ENCODE data around the gene GPR75. TPM values are rescaled to one million over a fixed set of nuclear protein-coding genes. Genes with fewer than 3 reads are reported as not detected.

GPR75 gene
- total and polyA plus RNA-seq, 2 experiments from 2014 or later = 0.34 to 4.1 TPM

DNA sequence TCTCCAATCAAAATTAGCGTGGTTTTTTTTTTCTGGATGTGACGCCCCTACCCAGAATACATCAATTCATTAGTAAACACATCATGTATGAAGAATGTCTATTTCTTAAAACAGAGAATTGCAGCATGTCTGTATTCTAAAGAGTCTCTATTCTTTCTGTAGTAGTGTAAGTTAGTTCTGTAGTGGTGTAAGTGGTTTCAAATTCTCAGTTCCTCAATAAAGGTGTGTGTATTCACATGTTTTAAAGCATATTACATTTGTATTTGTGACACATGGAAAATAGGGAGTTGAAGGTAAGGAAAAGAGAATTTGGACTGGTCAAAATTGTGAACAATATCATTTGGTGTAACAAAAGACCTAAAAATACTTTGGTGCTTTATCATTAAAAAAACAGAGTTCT lies 8.0 kb upstream of the GPR75 start:
- no peak for ATAC-seq
- Histone ChIP-seq H3K27ac (ENCODE audit: low read depth) (no peak overlapping the region), H3K36me3 (ENCODE audit: insufficient read depth) (peaks cover 29% of the 10 kb centered on the region; the same call in 1 of the 2 replicates), H3K4me1 (ENCODE audit: insufficient read depth) (no peaks in the 10 kb centered on the region), H3K9me2 (ENCODE audit: insufficient read depth) (no peaks in the 10 kb centered on the region), H3F3A (replicated peaks; ENCODE audit: low read depth) (no peaks in the 10 kb centered on the region; the same call in 1 of the 2 replicates), H3K79me2 (replicated peaks; ENCODE audit: insufficient read depth) (no peaks in the 10 kb centered on the region; the same call in 1 of the 2 replicates), H2AFZ (no peak overlapping the region), H4K20me1 (replicated peaks; ENCODE audit: insufficient read depth) (no peaks in the 10 kb centered on the region), H3K27me3 (ENCODE audit: insufficient read depth) (no peaks in the 10 kb centered on the region), H3K4me2 (no peak overlapping the region), H3K4me3 (no peak overlapping the region)
- no peaks in the 10 kb centered on the region for H3K4me1 Mint-ChIP-seq
- TF ChIP-seq STAT1 (IDR thresholded peaks at IDR 0.05; ENCODE audit: unreplicated experiment) (no peak), EZH2 (IDR thresholded peaks at IDR 0.05; ENCODE audit: low read depth, unreplicated experiment) (no peak), EZH2phosphoT487 (IDR thresholded peaks at IDR 0.05; ENCODE audit: unreplicated experiment) (no peak), NANOG (IDR thresholded peaks at IDR 0.05; ENCODE audit: borderline replicate concordance) (no peak), ZNF331 (CRISPR knock-in tag; IDR thresholded peaks at IDR 0.05; ENCODE audit: low read depth) (no peak)
- TF ChIP-seq, protein P1, sequence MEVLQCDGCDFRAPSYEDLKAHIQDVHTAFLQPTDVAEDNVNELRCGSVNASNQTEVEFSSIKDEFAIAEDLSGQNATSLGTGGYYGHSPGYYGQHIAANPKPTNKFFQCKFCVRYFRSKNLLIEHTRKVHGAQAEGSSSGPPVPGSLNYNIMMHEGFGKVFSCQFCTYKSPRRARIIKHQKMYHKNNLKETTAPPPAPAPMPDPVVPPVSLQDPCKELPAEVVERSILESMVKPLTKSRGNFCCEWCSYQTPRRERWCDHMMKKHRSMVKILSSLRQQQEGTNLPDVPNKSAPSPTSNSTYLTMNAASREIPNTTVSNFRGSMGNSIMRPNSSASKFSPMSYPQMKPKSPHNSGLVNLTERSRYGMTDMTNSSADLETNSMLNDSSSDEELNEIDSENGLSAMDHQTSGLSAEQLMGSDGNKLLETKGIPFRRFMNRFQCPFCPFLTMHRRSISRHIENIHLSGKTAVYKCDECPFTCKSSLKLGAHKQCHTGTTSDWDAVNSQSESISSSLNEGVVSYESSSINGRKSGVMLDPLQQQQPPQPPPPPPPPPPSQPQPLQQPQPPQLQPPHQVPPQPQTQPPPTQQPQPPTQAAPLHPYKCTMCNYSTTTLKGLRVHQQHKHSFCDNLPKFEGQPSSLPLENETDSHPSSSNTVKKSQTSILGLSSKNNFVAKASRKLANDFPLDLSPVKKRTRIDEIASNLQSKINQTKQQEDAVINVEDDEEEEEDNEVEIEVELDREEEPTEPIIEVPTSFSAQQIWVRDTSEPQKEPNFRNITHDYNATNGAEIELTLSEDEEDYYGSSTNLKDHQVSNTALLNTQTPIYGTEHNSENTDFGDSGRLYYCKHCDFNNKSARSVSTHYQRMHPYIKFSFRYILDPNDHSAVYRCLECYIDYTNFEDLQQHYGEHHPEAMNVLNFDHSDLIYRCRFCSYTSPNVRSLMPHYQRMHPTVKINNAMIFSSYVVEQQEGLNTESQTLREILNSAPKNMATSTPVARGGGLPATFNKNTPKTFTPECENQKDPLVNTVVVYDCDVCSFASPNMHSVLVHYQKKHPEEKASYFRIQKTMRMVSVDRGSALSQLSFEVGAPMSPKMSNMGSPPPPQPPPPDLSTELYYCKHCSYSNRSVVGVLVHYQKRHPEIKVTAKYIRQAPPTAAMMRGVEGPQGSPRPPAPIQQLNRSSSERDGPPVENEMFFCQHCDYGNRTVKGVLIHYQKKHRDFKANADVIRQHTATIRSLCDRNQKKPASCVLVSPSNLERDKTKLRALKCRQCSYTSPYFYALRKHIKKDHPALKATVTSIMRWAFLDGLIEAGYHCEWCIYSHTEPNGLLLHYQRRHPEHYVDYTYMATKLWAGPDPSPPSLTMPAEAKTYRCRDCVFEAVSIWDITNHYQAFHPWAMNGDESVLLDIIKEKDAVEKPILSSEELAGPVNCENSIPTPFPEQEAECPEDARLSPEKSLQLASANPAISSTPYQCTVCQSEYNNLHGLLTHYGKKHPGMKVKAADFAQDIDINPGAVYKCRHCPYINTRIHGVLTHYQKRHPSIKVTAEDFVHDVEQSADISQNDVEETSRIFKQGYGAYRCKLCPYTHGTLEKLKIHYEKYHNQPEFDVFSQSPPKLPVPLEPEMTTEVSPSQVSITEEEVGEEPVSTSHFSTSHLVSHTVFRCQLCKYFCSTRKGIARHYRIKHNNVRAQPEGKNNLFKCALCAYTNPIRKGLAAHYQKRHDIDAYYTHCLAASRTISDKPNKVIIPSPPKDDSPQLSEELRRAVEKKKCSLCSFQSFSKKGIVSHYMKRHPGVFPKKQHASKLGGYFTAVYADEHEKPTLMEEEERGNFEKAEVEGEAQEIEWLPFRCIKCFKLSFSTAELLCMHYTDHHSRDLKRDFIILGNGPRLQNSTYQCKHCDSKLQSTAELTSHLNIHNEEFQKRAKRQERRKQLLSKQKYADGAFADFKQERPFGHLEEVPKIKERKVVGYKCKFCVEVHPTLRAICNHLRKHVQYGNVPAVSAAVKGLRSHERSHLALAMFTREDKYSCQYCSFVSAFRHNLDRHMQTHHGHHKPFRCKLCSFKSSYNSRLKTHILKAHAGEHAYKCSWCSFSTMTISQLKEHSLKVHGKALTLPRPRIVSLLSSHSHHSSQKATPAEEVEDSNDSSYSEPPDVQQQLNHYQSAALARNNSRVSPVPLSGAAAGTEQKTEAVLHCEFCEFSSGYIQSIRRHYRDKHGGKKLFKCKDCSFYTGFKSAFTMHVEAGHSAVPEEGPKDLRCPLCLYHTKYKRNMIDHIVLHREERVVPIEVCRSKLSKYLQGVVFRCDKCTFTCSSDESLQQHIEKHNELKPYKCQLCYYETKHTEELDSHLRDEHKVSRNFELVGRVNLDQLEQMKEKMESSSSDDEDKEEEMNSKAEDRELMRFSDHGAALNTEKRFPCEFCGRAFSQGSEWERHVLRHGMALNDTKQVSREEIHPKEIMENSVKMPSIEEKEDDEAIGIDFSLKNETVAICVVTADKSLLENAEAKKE (CRISPR knock-in tag; IDR thresholded peaks at IDR 0.05) = no peak
- TF ChIP-seq, protein P2, sequence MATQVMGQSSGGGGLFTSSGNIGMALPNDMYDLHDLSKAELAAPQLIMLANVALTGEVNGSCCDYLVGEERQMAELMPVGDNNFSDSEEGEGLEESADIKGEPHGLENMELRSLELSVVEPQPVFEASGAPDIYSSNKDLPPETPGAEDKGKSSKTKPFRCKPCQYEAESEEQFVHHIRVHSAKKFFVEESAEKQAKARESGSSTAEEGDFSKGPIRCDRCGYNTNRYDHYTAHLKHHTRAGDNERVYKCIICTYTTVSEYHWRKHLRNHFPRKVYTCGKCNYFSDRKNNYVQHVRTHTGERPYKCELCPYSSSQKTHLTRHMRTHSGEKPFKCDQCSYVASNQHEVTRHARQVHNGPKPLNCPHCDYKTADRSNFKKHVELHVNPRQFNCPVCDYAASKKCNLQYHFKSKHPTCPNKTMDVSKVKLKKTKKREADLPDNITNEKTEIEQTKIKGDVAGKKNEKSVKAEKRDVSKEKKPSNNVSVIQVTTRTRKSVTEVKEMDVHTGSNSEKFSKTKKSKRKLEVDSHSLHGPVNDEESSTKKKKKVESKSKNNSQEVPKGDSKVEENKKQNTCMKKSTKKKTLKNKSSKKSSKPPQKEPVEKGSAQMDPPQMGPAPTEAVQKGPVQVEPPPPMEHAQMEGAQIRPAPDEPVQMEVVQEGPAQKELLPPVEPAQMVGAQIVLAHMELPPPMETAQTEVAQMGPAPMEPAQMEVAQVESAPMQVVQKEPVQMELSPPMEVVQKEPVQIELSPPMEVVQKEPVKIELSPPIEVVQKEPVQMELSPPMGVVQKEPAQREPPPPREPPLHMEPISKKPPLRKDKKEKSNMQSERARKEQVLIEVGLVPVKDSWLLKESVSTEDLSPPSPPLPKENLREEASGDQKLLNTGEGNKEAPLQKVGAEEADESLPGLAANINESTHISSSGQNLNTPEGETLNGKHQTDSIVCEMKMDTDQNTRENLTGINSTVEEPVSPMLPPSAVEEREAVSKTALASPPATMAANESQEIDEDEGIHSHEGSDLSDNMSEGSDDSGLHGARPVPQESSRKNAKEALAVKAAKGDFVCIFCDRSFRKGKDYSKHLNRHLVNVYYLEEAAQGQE (IDR thresholded peaks at IDR 0.05; ENCODE audit: unreplicated experiment) = no peak
- no peaks in the 10 kb centered on the region for H3K27me3 Mint-ChIP-seq (ENCODE audit: insufficient read depth, low read depth, poor library complexity)
- H3K36me3 Mint-ChIP-seq (ENCODE audit: low read depth) = peaks cover 41% of the 10 kb centered on the region
- H3K4me3 Mint-ChIP-seq = no peak overlapping the region
- no peaks in the 10 kb centered on the region for H3K9me3 Mint-ChIP-seq
- no peak for DNase-seq (ENCODE audit: low spot score)
- H3K27ac Mint-ChIP-seq = no peak overlapping the region; the same call in 1 of the 2 replicates

Measured in GM23338 (cell line).